Stomach (tissue), 4 donors: ENCODE results near the gene TSPAN8.

Experiments
- CTCF ChIP-seq, 7 experiments: fragments of 450-650 bp in 4 of 7; fragments of 200-600 bp in 3 of 7; sonication (generic) in 3 of 7; IDR thresholded peaks; one replicate each; pipeline ENCODE4 v1.5.1; 2016 to 2019; ENCODE audit warnings: antibody characterized with exemption in 7 of 7, control low read depth in 2 of 7, mild to moderate bottlenecking in 1 of 7
- EP300 ChIP-seq: sonication (generic); formaldehyde crosslinking; IDR thresholded peaks from one replicate; pipeline ENCODE4 v1.6.1; 2017; ENCODE audit warnings: antibody characterized with exemption
- POLR2A ChIP-seq, 4 donors: fragments of 450-650 bp; IDR thresholded peaks; one replicate each; pipeline ENCODE4 v1.6.1; 2016; ENCODE audit warnings: antibody characterized with exemption in 4 of 4, control low read depth in 2 of 4, mild to moderate bottlenecking in 1 of 4, moderate library complexity in 1 of 4
- POLR2AphosphoS5 ChIP-seq, 3 donors: sonication (generic); formaldehyde crosslinking; IDR thresholded peaks; one replicate each; pipeline ENCODE4 v1.6.1; 2016; ENCODE audit warnings: antibody characterized with exemption in 3 of 3

GRCh38 chr12:71139153-71139735 lies 18.6 kb downstream of the TSPAN8 start:
- TF ChIP-seq EP300 = no peak
- no peak for TF ChIP-seq CTCF (IDR thresholded peaks at IDR 0.05)
- no peak for TF ChIP-seq POLR2AphosphoS5 (IDR thresholded peaks at IDR 0.05)
- TF ChIP-seq POLR2A (IDR thresholded peaks at IDR 0.05) = no peak
